Sigmoid colon (tissue), 7 donors: ENCODE results near the gene SOBP. TPM values are rescaled to one million over a fixed set of nuclear protein-coding genes. Genes with fewer than 3 reads are reported as not detected.
A peak's percentile ranks its signal among the peaks of the same experiment; 100 is the strongest.

Source experiments
- DNase-seq: peaks from one replicate; pipeline ENCODE4 v3.0.0-alpha.2; 2019
- H3K27ac ChIP-seq, 4 donors: fragments of 200-600 bp; sonication (generic); one replicate each; pipeline ENCODE4 v1.5.1; 2016 to 2019; ENCODE audit warnings: mild to moderate bottlenecking in 1 of 4
- H3K27me3 ChIP-seq, 3 donors: fragments of 200-600 bp; sonication (generic); one replicate each; pipeline ENCODE4 v1.5.1; 2019; ENCODE audit warnings: mild to moderate bottlenecking in 1 of 3
- H3K36me3 ChIP-seq, 4 donors: fragments of 200-600 bp; sonication (generic); one replicate each; pipeline ENCODE4 v1.5.1; 2016 to 2019
- H3K4me1 ChIP-seq, 4 donors: fragments of 200-600 bp; sonication (generic); one replicate each; pipeline ENCODE4 v1.5.1; 2017 to 2019
- H3K4me3 ChIP-seq, 4 donors: fragments of 200-600 bp; sonication (generic); one replicate each; pipeline ENCODE4 v1.5.1; 2017 to 2019; ENCODE audit warnings: mild to moderate bottlenecking in 2 of 4, moderate library complexity in 1 of 4
- H3K9me3 ChIP-seq, 4 donors: fragments of 200-600 bp in 3 of 4; sonication (generic) in 3 of 4; one replicate each; pipeline versions ENCODE4 v1.5.1 to v1.6.1; 2013 to 2019
- CTCF ChIP-seq, 4 experiments: fragments of 450-650 bp in 3 of 4; fragments of 200-600 bp in 1 of 4; IDR thresholded peaks; one replicate each; pipeline ENCODE4 v1.5.1; 2016 to 2019; ENCODE audit warnings: antibody characterized with exemption in 4 of 4, mild to moderate bottlenecking in 3 of 4, moderate library complexity in 2 of 4
- EP300 ChIP-seq, 4 donors: sonication (generic); formaldehyde crosslinking; IDR thresholded peaks; one replicate each; pipeline ENCODE4 v1.6.1; 2017; ENCODE audit warnings: antibody characterized with exemption in 4 of 4
- POLR2A ChIP-seq, 2 donors: fragments of 450-650 bp; IDR thresholded peaks; one replicate each; pipeline ENCODE4 v1.6.1; 2016; ENCODE audit warnings: antibody characterized with exemption in 2 of 2, mild to moderate bottlenecking in 2 of 2, moderate library complexity in 2 of 2
- POLR2AphosphoS5 ChIP-seq, 4 donors: sonication (generic); formaldehyde crosslinking; IDR thresholded peaks; one replicate each; pipeline ENCODE4 v1.6.1; 2017; ENCODE audit warnings: antibody characterized with exemption in 4 of 4
- WGBS, 2 donors: extraction: QIAGEN DNeasy Blood & Tissue Kit; methylation state at CpG; one replicate each; pipeline ENCODE4 v1.1.7; 2013; 5-methylcytosine and 5-hydroxymethylcytosine counted together
- intact Hi-C: fragments of 100-400 bp; cut with DNase I; formaldehyde crosslinking; loops from one replicate; pipeline ENCODE4 v1.15.1; 2023
- polyA plus RNA-seq, 3 donors: library from polyadenylated mRNA; stranded (reverse); fragments of 200-250 nt; gene quantifications; one replicate each; pipeline ENCODE4 v1.2.3, GENCODE V29; 2013
- total RNA-seq, 4 donors: library from RNA; depleted of rRNA; stranded (reverse); fragments of >200 nt; gene quantifications; one replicate each; pipeline ENCODE4 v1.1.0, GENCODE V29; 2016
- donor health status: healthy with polysubstance abuse.
- donor health status: Bipolar disorder and iron deficiency.
- donor health status: healthy.

SOBP gene
- total RNA-seq (10 to 100 TPM; 16.8 to 38.5 (median 22.8) TPM), polyA plus RNA-seq (1 to 10 TPM; 1.2 to 2.4 (median 1.8) TPM)

- Histone ChIP-seq H3K4me1 (peaks cover 0 to 40% (median 25%) of the 10 kb centered on the region in 4 donors), H3K36me3 (no peaks in the 10 kb centered on the region), H3K4me3 (peak within 1 kb of the TSS; percentile 77 to 86 (median 82)), H3K27me3 (peaks cover 0 to 6% (median 0%) of the 10 kb centered on the region in 3 donors), H3K9me3 (no peaks in the 10 kb centered on the region), H3K27ac (peak within 1 kb of the TSS; percentile 88 to 95 (median 92))
- DNase-seq, result peak; percentile 89
- TF ChIP-seq EP300 (IDR thresholded peaks at IDR 0.05) (no peak), POLR2AphosphoS5 (IDR thresholded peaks at IDR 0.05) (peak; percentile 23 to 66 (median 46))
- 1% methylated on average over 129 to 130 of the region's 130 CpGs for WGBS, 2 donors
- intact Hi-C loops, result loop anchor here (2.0 to 10.0 kb wide), 7 partner anchors 31 to 1895 kb away; partner anchors contain the start of genes CD164, PDSS2 and SEC63
Measured at GRCh38 chr6:107489636-107490565, at the start of gene SOBP. SOBP (plus strand) TSS chr6:107490117; CDS start chr6:107490617, 500 bp downstream.

- TF ChIP-seq POLR2A (IDR thresholded peaks at IDR 0.05) (no peak), POLR2AphosphoS5 (IDR thresholded peaks at IDR 0.05) (no peak), EP300 (IDR thresholded peaks at IDR 0.05) (no peak), CTCF (IDR thresholded peaks at IDR 0.05) (no peak)
- DNase-seq, result no peak
- Histone ChIP-seq H3K36me3 (no peaks in the 10 kb centered on the region), H3K9me3 (no peaks in the 10 kb centered on the region), H3K4me3 (no peak overlapping the region), H3K27me3 (no peaks in the 10 kb centered on the region), H3K4me1 (no peaks in the 10 kb centered on the region), H3K27ac (no peak overlapping the region)
- intact Hi-C loops, result no loop called here
Measured at GRCh38 chr6:107440936-107441335, 49.0 kb upstream of the SOBP start.

- TF ChIP-seq CTCF (IDR thresholded peaks at IDR 0.05) (no peak), EP300 (IDR thresholded peaks at IDR 0.05) (no peak), POLR2AphosphoS5 (IDR thresholded peaks at IDR 0.05) (no peak), POLR2A (IDR thresholded peaks at IDR 0.05) (no peak)
- Histone ChIP-seq H3K4me1 (no peaks in the 10 kb centered on the region), H3K27me3 (no peaks in the 10 kb centered on the region), H3K27ac (no peak overlapping the region), H3K4me3 (no peak overlapping the region), H3K36me3 (no peaks in the 10 kb centered on the region), H3K9me3 (no peaks in the 10 kb centered on the region)
- intact Hi-C loops, result no loop called here
- no peak for DNase-seq
- WGBS, 2 donors, result 95 to 100% methylated on average over 1 of the region's 1 CpG
Measured at GRCh38 chr6:107441682-107442081, 48.2 kb upstream of the SOBP start.

- intact Hi-C loops, result no loop called here
- Histone ChIP-seq H3K4me1 (no peaks in the 10 kb centered on the region), H3K27me3 (no peaks in the 10 kb centered on the region), H3K27ac (no peak overlapping the region), H3K4me3 (no peak overlapping the region), H3K36me3 (no peaks in the 10 kb centered on the region), H3K9me3 (peaks cover 0 to 7% (median 4%) of the 10 kb centered on the region in 4 donors)
- TF ChIP-seq EP300 (IDR thresholded peaks at IDR 0.05), result no peak
- TF ChIP-seq POLR2A (IDR thresholded peaks at IDR 0.05), result no peak
- no peak for TF ChIP-seq CTCF (IDR thresholded peaks at IDR 0.05)
- TF ChIP-seq POLR2AphosphoS5 (IDR thresholded peaks at IDR 0.05), result no peak
- WGBS, 2 donors, result 91 to 95% methylated on average over 2 of the region's 2 CpGs
- no peak for DNase-seq
Measured at GRCh38 chr6:107442938-107443607, 46.8 kb upstream of the SOBP start.
